Measurements from ENCODE around the gene SPARCL1.

Gene SPARCL1

DNA sequence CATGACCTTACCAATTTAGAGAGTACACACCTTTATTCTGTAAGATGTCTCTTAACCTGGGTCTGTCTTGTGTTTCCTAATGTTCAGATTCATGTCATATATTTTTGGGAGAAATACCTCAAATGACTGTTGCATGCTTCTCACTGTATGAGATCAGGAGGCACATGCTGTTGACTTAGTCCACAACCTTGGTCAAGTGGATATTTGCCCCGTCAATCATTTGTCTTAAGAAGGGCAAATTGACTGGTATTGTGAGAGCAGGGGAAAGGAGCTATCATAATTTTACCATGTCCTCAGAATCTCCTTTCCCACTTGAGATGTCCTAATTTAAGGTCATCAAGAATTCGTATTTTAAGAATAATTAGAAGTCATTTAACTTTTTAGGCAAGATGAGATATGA is 95.8 kb downstream of the SPARCL1 start:
- H3K9me3 ChIP-seq (ENCODE audit: control insufficient read depth, low read length) = no peaks in the 10 kb centered on the region
- H3K9ac ChIP-seq = no peak overlapping the region
- no peak overlapping the region for H2AFZ ChIP-seq
- no peaks in the 10 kb centered on the region for H3K27me3 ChIP-seq (ENCODE audit: control insufficient read depth, insufficient read depth, low read length)
- no peaks in the 10 kb centered on the region for H3K36me3 ChIP-seq (ENCODE audit: control insufficient read depth, insufficient read depth, low read length)
- H3K4me1 ChIP-seq = peaks cover 2% of the 10 kb centered on the region
- no peak overlapping the region for H3K4me3 ChIP-seq (ENCODE audit: low read depth, low read length)
- TF ChIP-seq CTCF (IDR thresholded peaks at IDR 0.05) = no peak
- H3K4me2 ChIP-seq (ENCODE audit: low read length) = no peak overlapping the region
- no peaks in the 10 kb centered on the region for H3K79me2 ChIP-seq
- no peak overlapping the region for H3K27ac ChIP-seq

DNA sequence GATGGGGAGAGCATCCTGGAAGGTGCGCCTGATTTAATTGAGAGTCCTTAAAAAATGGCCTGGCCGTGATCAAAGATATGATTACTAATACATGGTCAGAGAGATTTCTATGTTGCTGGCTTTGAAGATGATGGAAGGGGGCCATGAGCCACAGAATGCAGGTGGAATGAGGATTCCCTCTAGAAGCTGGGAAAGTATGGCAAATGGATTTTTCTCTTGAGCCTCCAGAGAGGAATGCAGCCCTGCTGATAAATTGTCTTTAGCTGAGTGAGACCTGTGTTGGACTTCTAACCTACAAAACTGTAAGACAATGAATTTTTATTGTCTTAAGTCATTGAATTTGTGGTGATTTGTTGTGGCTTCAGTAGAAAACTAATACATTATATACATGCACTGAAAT is 99.1 kb downstream of the SPARCL1 start:
- H3K4me2 ChIP-seq (ENCODE audit: low read length) = no peak overlapping the region
- H2AFZ ChIP-seq = no peak overlapping the region
- no peak overlapping the region for H3K4me3 ChIP-seq (ENCODE audit: low read depth, low read length)
- H3K27ac ChIP-seq = no peak overlapping the region
- H3K36me3 ChIP-seq (ENCODE audit: control insufficient read depth, insufficient read depth, low read length) = no peaks in the 10 kb centered on the region
- no peaks in the 10 kb centered on the region for H3K9me3 ChIP-seq (ENCODE audit: control insufficient read depth, low read length)
- TF ChIP-seq CTCF (IDR thresholded peaks at IDR 0.05) = no peak
- H3K4me1 ChIP-seq = peaks cover 2% of the 10 kb centered on the region
- peaks cover under 1% of the 10 kb centered on the region for H3K79me2 ChIP-seq
- H3K9ac ChIP-seq = no peak overlapping the region
- H3K27me3 ChIP-seq (ENCODE audit: control insufficient read depth, insufficient read depth, low read length) = no peaks in the 10 kb centered on the region

DNA sequence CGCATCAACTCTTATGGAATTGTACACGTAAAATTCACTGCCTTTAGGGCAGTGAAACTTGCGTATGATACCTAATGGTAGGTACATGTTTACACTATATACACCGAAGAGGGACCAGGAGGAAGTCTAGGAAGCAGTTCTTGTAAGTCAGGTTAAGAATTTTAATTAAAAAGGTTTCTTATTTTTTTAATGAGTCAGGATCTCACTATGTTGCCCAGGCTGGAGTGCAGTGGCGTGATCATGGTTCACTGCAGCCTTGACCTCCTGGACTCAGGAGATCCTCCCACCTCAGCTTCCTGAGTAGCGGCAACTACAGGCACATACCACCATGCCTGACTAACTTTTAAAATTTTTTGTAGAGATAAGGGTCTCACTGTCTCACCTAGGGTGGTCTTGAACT is 100.2 kb downstream of the SPARCL1 start:
- H2AFZ ChIP-seq = no peak overlapping the region
- peaks cover 2% of the 10 kb centered on the region for H3K4me1 ChIP-seq
- H3K27ac ChIP-seq = no peak overlapping the region
- TF ChIP-seq CTCF (IDR thresholded peaks at IDR 0.05) = no peak
- no peak overlapping the region for H3K4me3 ChIP-seq (ENCODE audit: low read depth, low read length)
- H3K4me2 ChIP-seq (ENCODE audit: low read length) = no peak overlapping the region
- H3K9me3 ChIP-seq (ENCODE audit: control insufficient read depth, low read length) = no peaks in the 10 kb centered on the region
- peaks cover 5% of the 10 kb centered on the region for H3K79me2 ChIP-seq
- H3K27me3 ChIP-seq (ENCODE audit: control insufficient read depth, insufficient read depth, low read length) = no peaks in the 10 kb centered on the region
- H3K36me3 ChIP-seq (ENCODE audit: control insufficient read depth, insufficient read depth, low read length) = no peaks in the 10 kb centered on the region
- H3K9ac ChIP-seq = no peak overlapping the region

GRCh38 chr4:87427518-87427868 is 101.7 kb downstream of the SPARCL1 start:
- Histone ChIP-seq H3K27ac (no peak overlapping the region), H3K27me3 (ENCODE audit: control insufficient read depth, insufficient read depth, low read length) (no peaks in the 10 kb centered on the region), H3K4me1 (no peaks in the 10 kb centered on the region), H2AFZ (no peak overlapping the region), H3K9ac (no peak overlapping the region), H3K4me2 (ENCODE audit: low read length) (no peak overlapping the region), H3K4me3 (ENCODE audit: low read depth, low read length) (no peak overlapping the region), H3K9me3 (ENCODE audit: control insufficient read depth, low read length) (no peaks in the 10 kb centered on the region), H3K79me2 (peaks cover 5% of the 10 kb centered on the region), H3K36me3 (ENCODE audit: control insufficient read depth, insufficient read depth, low read length) (no peaks in the 10 kb centered on the region)
- TF ChIP-seq CTCF (IDR thresholded peaks at IDR 0.05) = no peak

GRCh38 chr4:87426865-87427517 is 102.2 kb downstream of the SPARCL1 start:
- H3K27ac ChIP-seq = no peak overlapping the region

More at GRCh38 chr4:87426865-87427517, 102.2 kb downstream of the SPARCL1 start:
- H3K27me3 ChIP-seq (ENCODE audit: control insufficient read depth, insufficient read depth, low read length) = no peaks in the 10 kb centered on the region
- H3K4me3 ChIP-seq (ENCODE audit: low read depth, low read length) = no peak overlapping the region
- TF ChIP-seq CTCF (IDR thresholded peaks at IDR 0.05) = no peak
- H3K4me2 ChIP-seq (ENCODE audit: low read length) = no peak overlapping the region
- H3K36me3 ChIP-seq (ENCODE audit: control insufficient read depth, insufficient read depth, low read length) = no peaks in the 10 kb centered on the region
- H3K9me3 ChIP-seq (ENCODE audit: control insufficient read depth, low read length) = no peaks in the 10 kb centered on the region
- no peaks in the 10 kb centered on the region for H3K4me1 ChIP-seq
- H3K9ac ChIP-seq = no peak overlapping the region
- H3K79me2 ChIP-seq = peaks cover 5% of the 10 kb centered on the region
- no peak overlapping the region for H2AFZ ChIP-seq
